Stimulated activated CD4-positive, alpha-beta T cell treated with anti-CD3 and anti-CD28 coated beads, Interleukin-1b, Interleukin-23, amount 100 ng/mL, for 48 hours (primary cell): Measurements from ENCODE around the gene LRP8.
"Not testable (repeated sequence)": the region's sequence is repeated elsewhere in the genome, so short reads cannot be mapped to it uniquely, and the experiment has no call there.

Experiments
- DNase-seq: peaks from one replicate; pipeline ENCODE4 v3.0.0-alpha.2; 2020

The LRP8 gene

GRCh38 chr1:53206083-53206685 is 121.7 kb downstream of the LRP8 start:
- not testable (repeated sequence) for DNase-seq

- DNase-seq: not testable (repeated sequence)
These were observed 122.4 kb downstream of the LRP8 start for GRCh38 chr1:53205496-53205895.

GRCh38 chr1:53203466-53203865 is 124.4 kb downstream of the LRP8 start:
- DNase-seq: no peak

- no peak for DNase-seq
These were observed 129.6 kb downstream of the LRP8 start for GRCh38 chr1:53198241-53198651.

GRCh38 chr1:53197291-53198200 is 130.3 kb downstream of the LRP8 start:
- DNase-seq: no peak

- peak; percentile 93 for DNase-seq
These were observed 131.2 kb downstream of the LRP8 start, which contains the start of gene CPT2 for GRCh38 chr1:53196485-53197290. Gene CPT2, plus strand, starts transcription at chr1:53196824. Its CDS starts 120 bp downstream, at chr1:53196944.

- no peak for DNase-seq
These were observed 131.8 kb downstream of the LRP8 start for GRCh38 chr1:53196017-53196484.

- no peak for DNase-seq
These were observed 132.4 kb downstream of the LRP8 start for GRCh38 chr1:53195246-53196016.
